Endothelial cell of umbilical vein (primary cell): ENCODE data around the gene SLC34A1. TPM values are rescaled to one million over a fixed set of nuclear protein-coding genes. Genes with fewer than 3 reads are reported as not detected.

Experiments
- BruUV-seq: library from RNA; stranded (reverse); fragments of 400-500 nt; replicated peaks from 2 replicates; lab custom pipeline; 2021; lab: Mats Ljungman, UMichigan
- CTCF ChIA-PET: fragments of 300-600, 350-600 bp; sonication (Branson Sonifier 250); formaldehyde crosslinking; loops from one replicate; lab custom pipeline; 2021; ENCODE audit warnings: antibody characterized with exemption, inconsistent platforms; lab: Charles Lee
- POLR2A ChIA-PET: fragments of 300-600, 350-600 bp; sonication (Branson Sonifier 250); formaldehyde crosslinking; loops from one replicate; lab custom pipeline; 2021; ENCODE audit warnings: antibody characterized with exemption, inconsistent platforms; lab: Charles Lee
- DNase-seq: peaks from one replicate; pipeline ENCODE4 v3.0.0-alpha.2; 2011; ENCODE audit warnings: low read depth, low spot score
- FAIRE-seq: peaks from 2 replicates; lab custom pipeline; 2011; peaks lifted over from hg19 to GRCh38; lab: Jason Lieb, UNC
- H2AFZ ChIP-seq: 2 replicates; pipeline ENCODE4 v1.6.0; 2012; ENCODE audit warnings: low read depth, low read length, control low read depth, inconsistent platforms
- H3K27ac ChIP-seq: 2 replicates; pipeline ENCODE4 v1.5.1; 2011; ENCODE audit warnings: low read depth, mild to moderate bottlenecking, control low read depth, low read length, moderate library complexity; ENCODE audit not compliant: insufficient read depth
- H3K27me3 ChIP-seq, 2 experiments: 2 replicates each; pipeline versions ENCODE4 v1.6.0 to v1.6.1; 2011; ENCODE audit warnings: low read length in 2 of 2, mixed read lengths in 1 of 2; ENCODE audit not compliant: control insufficient read depth in 2 of 2, insufficient read depth in 2 of 2
- H3K36me3 ChIP-seq, 2 experiments: 2 replicates in 1 of 2; 3 replicates in 1 of 2; pipeline ENCODE4 v1.5.1; 2011; ENCODE audit warnings: low read length in 2 of 2, mild to moderate bottlenecking in 1 of 2, moderate library complexity in 1 of 2; ENCODE audit not compliant: control insufficient read depth in 2 of 2, insufficient read depth in 2 of 2; ENCODE audit errors: extremely low read depth in 1 of 2
- H3K4me1 ChIP-seq: 3 replicates; pipeline ENCODE4 v1.5.1; 2011; ENCODE audit warnings: mild to moderate bottlenecking, low read length; ENCODE audit not compliant: control insufficient read depth, insufficient read depth; ENCODE audit errors: extremely low read depth
- H3K4me2 ChIP-seq: 2 replicates; pipeline ENCODE4 v1.6.1; 2011; ENCODE audit warnings: low read length, control low read depth, mixed read lengths; ENCODE audit not compliant: insufficient read depth
- H3K4me3 ChIP-seq, 3 experiments: fragments of 200-600 bp in 1 of 3; sonication (generic), shearing (Covaris generic) in 1 of 3; replicated peaks in 1 of 3; 2 replicates each; pipeline ENCODE4 v1.5.1; 2011 to 2016; ENCODE audit warnings: control low read depth in 3 of 3, low read length in 3 of 3, mild to moderate bottlenecking in 2 of 3, inconsistent platforms in 1 of 3, low read depth in 1 of 3, moderate library complexity in 1 of 3; ENCODE audit not compliant: insufficient read depth in 1 of 3
- H3K79me2 ChIP-seq: 2 replicates; pipeline ENCODE4 v1.6.0; 2012; ENCODE audit warnings: low read length, inconsistent platforms; ENCODE audit not compliant: control insufficient read depth, insufficient read depth
- H3K9ac ChIP-seq: replicated peaks from 2 replicates; pipeline ENCODE3; 2011; ENCODE audit warnings: low read length, control low read depth; ENCODE audit not compliant: insufficient read depth; ENCODE audit errors: extremely low read depth
- H3K9me1 ChIP-seq: replicated peaks from 3 replicates; pipeline ENCODE4 v1.6.0; 2011; ENCODE audit warnings: mild to moderate bottlenecking, low read length; ENCODE audit not compliant: control insufficient read depth, insufficient read depth; ENCODE audit errors: extremely low read depth
- H3K9me3 ChIP-seq: replicated peaks from 2 replicates; pipeline ENCODE4 v1.5.1; 2012; ENCODE audit warnings: low read length, inconsistent platforms; ENCODE audit not compliant: control insufficient read depth, insufficient read depth
- H4K20me1 ChIP-seq: replicated peaks from 2 replicates; pipeline ENCODE3; 2011; ENCODE audit warnings: mild to moderate bottlenecking, low read length; ENCODE audit not compliant: control insufficient read depth, insufficient read depth; ENCODE audit errors: extremely low read depth
- CTCF ChIP-seq, 2 donors: IDR thresholded peaks; 1 replicate in 1 of 2; 2 replicates in 1 of 2; pipeline ENCODE4 v1.5.1; 2011; ENCODE audit warnings: low read length in 2 of 2, mild to moderate bottlenecking in 2 of 2, moderate library complexity in 2 of 2, control low read depth in 1 of 2, inconsistent platforms in 1 of 2, low read depth in 1 of 2; ENCODE audit not compliant: insufficient read depth in 1 of 2; ENCODE audit errors: extremely low read depth in 1 of 2
- EZH2 ChIP-seq: IDR thresholded peaks from 2 replicates; pipeline ENCODE4 v1.6.1; 2012; ENCODE audit warnings: borderline replicate concordance, low read depth, mild to moderate bottlenecking, moderate library complexity, low read length, inconsistent platforms; ENCODE audit not compliant: severe bottlenecking
- FOS ChIP-seq: IDR thresholded peaks from 2 replicates; pipeline ENCODE4 v1.6.1; 2011; ENCODE audit warnings: mild to moderate bottlenecking, low read length, moderate library complexity, borderline replicate concordance; ENCODE audit not compliant: insufficient read depth
- GATA2 ChIP-seq: IDR thresholded peaks from 2 replicates; pipeline ENCODE4 v1.7.0; 2011; ENCODE audit warnings: low read depth, mild to moderate bottlenecking, moderate library complexity, mixed read lengths, low read length; ENCODE audit not compliant: insufficient read length, insufficient read depth
- JUN ChIP-seq: IDR thresholded peaks from 2 replicates; pipeline ENCODE4 v1.6.1; 2011; ENCODE audit warnings: borderline replicate concordance, low read depth; ENCODE audit not compliant: insufficient read length, insufficient read depth
- MYC ChIP-seq: IDR thresholded peaks from one replicate; pipeline ENCODE4 v1.6.1; 2011; ENCODE audit warnings: mild to moderate bottlenecking, low read depth, low read length
- POLR2A ChIP-seq: IDR thresholded peaks from 2 replicates; pipeline ENCODE4 v1.6.1; 2012; ENCODE audit warnings: low read depth, mild to moderate bottlenecking, control low read depth, low read length
- POLR2AphosphoS5 ChIP-seq: IDR thresholded peaks from 2 replicates; pipeline ENCODE4 v1.6.1; 2012; ENCODE audit warnings: low read depth, mild to moderate bottlenecking, control low read depth, low read length, moderate library complexity; ENCODE audit not compliant: insufficient read depth
- dilution Hi-C: fragments of 300-500 bp; cut with MboI; formaldehyde crosslinking; loops from one replicate; pipeline ENCODE4 v1.15.0; 2019; ENCODE audit warnings: low sequenced_read_pairs; ENCODE audit not compliant: extremely low pct_ligation_motif_present
- intact Hi-C: fragments of 100-400 bp; cut with micrococcal nuclease; formaldehyde crosslinking; loops from one replicate; pipeline ENCODE4 v1.10.0; 2022
- polyA plus RNA-seq, 4 experiments: library from polyadenylated mRNA; depleted of rRNA in 3 of 4; stranded (reverse) in 3 of 4; unstranded in 1 of 4; fragments of >200 nt; gene quantifications; 2 replicates each; pipeline versions ENCODE4 v1.2.1 to v1.2.3, GENCODE V29; 2011 to 2012; ENCODE audit warnings: missing spikeins in 1 of 4
- total RNA-seq: library from RNA; stranded (reverse); gene quantifications from 2 replicates; pipeline ENCODE4 v1.2.3, GENCODE V29; 2021
- TF ChIP-seq, protein P1 (sequence below): IDR thresholded peaks from 2 replicates; pipeline ENCODE4 v1.6.1; 2011; ENCODE audit not compliant: insufficient read depth, insufficient read length

The SLC34A1 gene
- total and polyA plus RNA-seq, 2 donors (not counting 3 experiments of a cell fraction or from before 2014, with no cell fraction given) = not detected

- no peak overlapping the region for H3K4me2 ChIP-seq
- H3K4me1 ChIP-seq = no peaks in the 10 kb centered on the region
- intact Hi-C loops (no loop called here), dilution Hi-C loops (no loop called here)
- DNase-seq (no peak), FAIRE-seq (no peak)
- H3K27me3 ChIP-seq = peaks cover 0 to 4% of the 10 kb centered on the region in 2 experiments
- no peaks in the 10 kb centered on the region for H3K36me3 ChIP-seq
- no peaks in the 10 kb centered on the region for H4K20me1 ChIP-seq
- H2AFZ ChIP-seq = no peak overlapping the region
- no peaks in the 10 kb centered on the region for H3K9me3 ChIP-seq
- no peaks in the 10 kb centered on the region for H3K9me1 ChIP-seq
- H3K79me2 ChIP-seq = no peaks in the 10 kb centered on the region
- no peak for TF ChIP-seq POLR2AphosphoS5
- no peak for TF ChIP-seq EZH2
- TF ChIP-seq JUN = no peak
- TF ChIP-seq, protein P1, sequence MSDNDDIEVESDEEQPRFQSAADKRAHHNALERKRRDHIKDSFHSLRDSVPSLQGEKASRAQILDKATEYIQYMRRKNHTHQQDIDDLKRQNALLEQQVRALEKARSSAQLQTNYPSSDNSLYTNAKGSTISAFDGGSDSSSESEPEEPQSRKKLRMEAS = no peak
- TF ChIP-seq MYC = no peak
- no peak for TF ChIP-seq FOS
- no peak for TF ChIP-seq GATA2
- TF ChIP-seq POLR2A = no peak
- no peak for TF ChIP-seq CTCF (IDR thresholded peaks at IDR 0.05; ENCODE audit: extremely low read depth in 1 of 2, insufficient read depth in 1 of 2, low read depth in 1 of 2, low read length in 2 of 2)
- no peak overlapping the region for H3K27ac ChIP-seq
- H3K9ac ChIP-seq = no peak overlapping the region
- no peak overlapping the region for H3K4me3 ChIP-seq
- no TSS peak for BruUV-seq
- ChIA-PET POLR2A (no interaction called here), CTCF (interaction anchor here (1.1 kb wide), 1 partner anchor 17 kb away, joined by 3 read pairs; no protein-coding TSS in a partner anchor)
These were observed 1.5 kb downstream of the SLC34A1 start for GRCh38 chr5:177385720-177386119.
